ENCODE results near the gene SYNE3.

Gene SYNE3, protein sequence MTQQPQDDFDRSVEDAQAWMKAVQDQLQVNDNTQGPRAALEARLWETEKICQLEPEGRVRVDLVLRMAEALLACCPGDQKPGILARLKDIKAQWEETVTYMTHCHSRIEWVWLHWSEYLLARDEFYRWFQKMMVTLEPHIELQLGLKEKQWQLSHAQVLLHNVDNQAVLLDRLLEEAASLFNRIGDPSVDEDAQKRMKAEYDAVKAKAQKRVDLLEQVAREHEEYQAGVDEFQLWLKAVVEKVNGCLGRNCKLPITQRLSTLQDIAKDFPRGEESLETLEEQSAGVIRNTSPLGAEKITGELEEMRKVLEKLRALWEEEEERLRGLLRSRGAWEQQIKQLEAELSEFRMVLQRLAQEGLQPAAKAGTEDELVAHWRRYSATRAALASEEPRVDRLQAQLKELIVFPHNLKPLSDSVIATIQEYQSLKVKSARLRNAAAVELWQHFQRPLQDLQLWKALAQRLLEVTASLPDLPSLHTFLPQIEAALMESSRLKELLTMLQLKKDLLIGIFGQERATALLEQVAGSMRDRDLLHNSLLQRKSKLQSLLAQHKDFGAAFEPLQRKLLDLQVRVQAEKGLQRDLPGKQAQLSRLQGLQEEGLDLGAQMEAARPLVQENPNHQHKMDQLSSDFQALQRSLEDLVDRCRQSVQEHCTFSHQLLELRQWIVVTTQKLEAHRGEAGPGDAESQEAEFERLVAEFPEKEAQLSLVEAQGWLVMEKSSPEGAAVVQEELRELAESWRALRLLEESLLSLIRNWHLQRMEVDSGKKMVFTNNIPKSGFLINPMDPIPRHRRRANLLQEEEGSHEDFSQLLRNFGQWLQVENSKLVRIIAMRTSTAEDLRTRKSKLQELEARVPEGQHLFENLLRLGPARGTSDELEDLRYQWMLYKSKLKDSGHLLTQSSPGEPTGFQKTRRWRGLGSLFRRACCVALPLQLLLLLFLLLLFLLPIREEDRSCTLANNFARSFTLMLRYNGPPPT

DNA sequence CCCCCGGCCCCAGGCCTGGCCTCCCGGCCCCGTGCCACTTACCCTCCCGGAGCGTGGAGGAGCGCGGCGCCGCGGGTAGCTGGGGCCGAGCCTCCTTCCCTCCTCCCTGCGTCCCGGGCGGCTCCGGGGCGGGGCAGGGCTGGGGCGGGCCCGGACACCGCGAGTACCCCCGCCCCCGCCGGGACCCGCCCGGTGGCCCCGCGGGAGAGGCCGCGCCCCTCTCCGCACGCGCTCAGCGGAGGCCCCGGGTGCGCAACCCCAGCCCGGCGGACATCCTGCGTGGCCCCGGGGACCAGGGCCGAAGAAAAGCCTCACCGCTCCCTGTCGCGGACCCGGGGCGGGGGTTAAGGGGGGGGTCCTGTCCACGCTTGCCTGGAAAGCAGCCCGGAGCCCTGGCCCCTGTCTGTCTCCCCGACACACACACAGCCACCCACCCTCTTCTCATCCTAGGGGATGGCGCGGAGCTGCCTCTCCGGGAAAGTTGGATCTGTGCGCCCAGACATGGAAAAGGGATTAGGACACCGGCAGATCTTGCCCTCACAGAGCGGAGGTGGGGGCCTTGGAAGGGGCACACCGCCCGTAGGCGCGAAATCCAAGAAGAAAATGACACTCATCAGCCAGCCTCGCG lies at the start of gene SYNE3:
TSS of gene SYNE3 (minus strand) at position 97 of the 628 bp plus-strand sequence. CDS start 40,829 bp downstream, outside the sequence.
- peak in 1 of 3 donors; percentile 51 for DNase-seq (ENCODE audit: low read depth in 2 of 3, low spot score in 1 of 3)

DNA sequence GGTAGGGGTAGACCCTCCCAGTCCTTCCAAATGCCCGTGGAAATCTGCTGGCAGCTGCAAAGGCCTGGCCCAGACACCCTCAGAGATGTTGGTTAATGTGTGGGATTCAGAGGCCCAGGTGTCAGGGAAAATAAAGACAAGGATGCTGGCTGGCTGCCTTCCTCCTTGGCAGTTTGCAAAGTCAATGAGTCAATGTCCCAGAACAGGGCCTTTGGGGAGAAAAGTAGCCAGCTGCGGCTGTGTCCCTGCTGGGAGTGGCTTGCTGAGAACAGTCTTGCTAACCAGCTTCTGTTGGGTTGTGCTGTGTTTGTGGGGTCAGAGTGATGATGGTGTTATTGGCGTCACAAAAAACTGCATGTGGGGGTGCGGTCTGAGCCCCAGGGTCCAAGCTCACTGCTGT lies 47.6 kb upstream of the SYNE3 start:
- DNase-seq (ENCODE audit: low read depth in 2 of 3, low spot score in 1 of 3) = no peak

DNA sequence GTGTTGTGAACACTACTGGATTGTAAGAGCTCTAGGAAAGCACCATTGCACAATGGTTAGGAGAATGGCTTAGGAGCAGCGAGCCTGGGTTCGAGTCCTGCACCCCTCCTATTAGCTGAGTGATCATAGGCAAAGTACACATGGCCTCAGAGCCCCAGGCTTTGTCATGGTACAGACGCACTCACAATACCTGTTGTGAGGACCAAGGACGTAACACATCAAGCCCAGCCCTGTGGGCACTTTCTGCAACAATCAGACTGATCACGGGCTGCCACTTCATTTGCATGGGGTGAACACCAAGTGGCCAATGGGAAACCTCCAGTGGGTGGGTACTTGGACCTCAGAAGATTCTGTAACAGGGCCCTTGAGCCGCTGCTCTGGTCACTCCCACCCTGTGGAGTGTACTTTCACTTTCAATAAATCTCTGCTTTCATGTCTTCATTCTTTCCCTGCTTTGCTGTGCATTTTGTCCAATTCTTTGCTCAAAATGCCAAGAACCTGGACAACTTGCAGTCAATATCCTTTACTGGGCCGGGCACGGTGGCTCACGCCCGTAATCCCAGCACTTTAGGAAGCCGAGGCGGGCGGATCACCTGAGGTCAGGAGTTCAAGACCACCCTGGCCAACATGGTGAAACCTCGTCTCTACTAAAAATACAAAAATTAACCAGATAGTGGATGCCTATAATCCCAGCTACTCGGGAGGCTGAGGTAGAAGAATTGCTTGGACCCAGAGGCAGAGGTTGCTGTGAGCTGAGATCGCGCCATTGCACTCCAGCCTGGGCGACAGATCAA lies 46.6 kb upstream of the SYNE3 start:
- DNase-seq (ENCODE audit: low read depth in 2 of 3, low spot score in 1 of 3) = no peak

DNA sequence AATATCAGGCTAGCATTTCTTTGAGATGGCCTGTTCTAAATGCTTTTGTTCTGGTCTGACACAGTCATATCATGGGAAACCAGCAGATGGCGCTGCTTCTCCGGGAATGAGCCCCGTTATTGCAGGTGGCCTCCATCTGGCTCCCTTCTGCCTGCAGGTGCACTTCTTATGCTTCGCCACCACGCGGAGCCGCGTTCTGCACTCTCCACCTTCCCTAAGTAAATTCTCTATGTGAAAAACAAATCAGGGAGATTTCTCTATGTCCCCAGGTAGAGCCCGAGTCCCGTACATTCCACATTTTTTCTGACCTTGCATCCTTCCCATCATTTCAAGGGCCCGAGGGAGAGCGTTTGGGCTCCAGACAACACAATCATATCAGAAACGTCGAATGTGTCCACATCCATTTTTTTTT lies 44.6 kb upstream of the SYNE3 start:
- peak; percentile 79 to 92 (median 82) for DNase-seq (ENCODE audit: low read depth in 2 of 3, low spot score in 1 of 3)

DNA sequence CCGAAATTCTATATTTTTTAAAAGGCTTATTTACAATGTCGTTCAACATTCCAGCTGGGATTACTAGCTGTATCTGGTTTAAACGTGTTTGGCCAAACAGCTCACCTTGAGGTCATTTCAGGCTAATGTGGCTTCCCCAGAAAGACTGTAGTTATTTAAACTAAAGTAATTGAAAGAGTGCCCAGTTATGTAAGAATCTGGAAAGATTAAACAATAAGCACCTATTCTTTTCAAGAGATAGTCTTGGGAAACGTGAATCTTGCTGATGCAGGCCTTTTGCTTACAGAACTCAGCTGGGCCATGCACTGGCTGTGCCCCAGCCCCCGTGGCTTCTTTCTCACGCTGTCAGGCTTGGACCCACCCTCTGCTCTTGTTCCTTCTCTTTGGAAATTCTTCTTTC lies 42.8 kb upstream of the SYNE3 start:
- no peak for DNase-seq (ENCODE audit: low read depth in 2 of 3, low spot score in 1 of 3)

DNA sequence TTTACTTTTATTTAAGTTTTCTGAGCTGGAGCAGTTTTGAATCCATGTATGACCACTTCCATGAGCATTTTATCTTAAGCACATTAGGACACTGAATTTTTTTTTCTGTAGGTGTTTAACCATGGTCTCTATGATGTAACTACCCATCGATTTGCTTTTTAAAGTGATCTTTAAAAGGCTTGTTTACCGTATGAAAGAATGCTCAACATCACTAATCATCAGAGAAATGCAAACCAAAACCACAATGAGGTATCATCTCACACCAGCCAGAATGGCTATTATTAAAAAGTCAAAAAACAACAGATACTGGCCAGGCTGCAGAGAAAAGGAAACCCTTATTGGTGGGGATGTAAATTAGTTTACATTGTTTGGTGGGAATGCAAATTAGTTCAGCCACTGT lies 41.4 kb upstream of the SYNE3 start:
- no peak for DNase-seq (ENCODE audit: low read depth in 2 of 3, low spot score in 1 of 3)

DNA sequence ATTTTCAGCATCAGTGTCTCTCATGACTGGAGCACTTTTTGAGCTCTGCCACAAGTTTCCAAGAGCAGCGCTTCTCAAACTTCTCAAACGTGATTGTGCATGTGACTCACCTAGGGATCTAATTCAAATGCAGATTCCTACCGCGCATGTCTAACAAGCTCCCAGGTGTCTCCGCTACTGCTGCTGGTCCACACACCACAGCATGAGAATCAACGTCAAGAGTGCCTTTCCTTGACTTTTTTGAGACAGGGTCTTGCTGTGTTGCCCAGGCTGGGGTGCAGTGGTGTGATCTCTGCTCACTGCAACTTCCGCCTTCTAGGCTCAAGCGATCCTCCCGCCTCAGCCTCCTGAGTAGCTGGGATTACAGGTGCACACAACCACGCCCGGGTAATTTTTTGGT lies 40.8 kb upstream of the SYNE3 start:
- no peak for DNase-seq (ENCODE audit: low read depth in 2 of 3, low spot score in 1 of 3)

DNA sequence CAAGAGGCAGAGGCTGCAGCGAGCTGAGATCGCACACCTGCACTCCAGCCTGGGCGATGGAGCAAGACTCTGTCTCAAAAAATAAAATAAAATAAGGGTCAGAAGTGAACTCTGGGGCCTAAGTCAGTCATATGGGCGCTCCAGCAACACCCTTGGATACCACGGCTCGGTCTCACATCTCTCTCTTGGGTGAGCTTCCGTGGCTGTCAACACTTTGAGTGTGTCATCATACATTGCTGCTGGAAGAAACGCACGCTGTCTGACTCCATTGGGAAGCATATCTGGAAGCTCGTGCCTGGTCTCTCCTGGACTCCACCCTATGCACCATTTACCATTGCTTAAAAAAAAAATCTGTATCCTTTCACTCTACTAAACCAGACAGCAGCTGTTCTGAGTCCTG lies 38.6 kb upstream of the SYNE3 start:
- DNase-seq (ENCODE audit: low read depth in 2 of 3, low spot score in 1 of 3) = no peak

DNA sequence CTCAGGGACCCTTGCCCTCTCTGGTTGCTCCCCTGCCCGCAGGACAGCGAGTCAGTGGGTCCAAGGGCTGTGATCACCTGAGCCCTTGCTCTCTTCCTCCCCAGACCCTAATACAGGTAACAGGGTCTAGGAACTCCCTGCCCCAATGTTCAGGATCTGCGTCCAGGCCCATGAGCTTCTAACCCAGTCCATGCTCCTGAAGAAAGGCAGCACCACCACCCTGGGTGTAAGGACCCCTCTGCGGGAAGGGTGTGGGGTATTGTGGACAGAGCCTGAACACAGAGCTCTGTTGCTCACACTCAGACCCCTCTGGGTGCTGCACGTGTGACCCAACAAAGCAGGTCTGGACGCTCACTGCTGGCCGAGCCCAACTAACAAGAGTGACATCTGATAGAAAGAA lies 36.7 kb upstream of the SYNE3 start:
- DNase-seq (ENCODE audit: low read depth in 2 of 3, low spot score in 1 of 3) = no peak

DNA sequence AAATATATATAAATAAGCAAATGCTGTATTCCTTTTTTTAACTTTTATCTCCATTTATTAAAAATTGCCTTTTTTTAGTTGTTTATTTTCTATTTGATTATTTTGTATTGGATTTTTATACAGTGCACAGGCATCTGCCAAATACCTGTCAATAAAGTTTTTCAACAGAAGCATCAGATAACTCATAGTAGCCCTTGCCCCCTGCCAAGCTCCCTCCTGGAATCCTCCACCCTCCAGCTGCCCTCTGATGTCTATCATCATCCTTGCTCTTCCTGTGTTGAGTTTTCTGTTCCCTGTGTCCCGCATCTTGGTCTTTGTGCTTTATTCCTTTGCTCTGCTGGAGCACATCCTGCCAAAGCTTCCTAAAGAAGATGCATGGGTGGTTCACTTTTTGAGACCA lies 35.0 kb upstream of the SYNE3 start:
- DNase-seq (ENCODE audit: low read depth in 2 of 3, low spot score in 1 of 3) = no peak

DNA sequence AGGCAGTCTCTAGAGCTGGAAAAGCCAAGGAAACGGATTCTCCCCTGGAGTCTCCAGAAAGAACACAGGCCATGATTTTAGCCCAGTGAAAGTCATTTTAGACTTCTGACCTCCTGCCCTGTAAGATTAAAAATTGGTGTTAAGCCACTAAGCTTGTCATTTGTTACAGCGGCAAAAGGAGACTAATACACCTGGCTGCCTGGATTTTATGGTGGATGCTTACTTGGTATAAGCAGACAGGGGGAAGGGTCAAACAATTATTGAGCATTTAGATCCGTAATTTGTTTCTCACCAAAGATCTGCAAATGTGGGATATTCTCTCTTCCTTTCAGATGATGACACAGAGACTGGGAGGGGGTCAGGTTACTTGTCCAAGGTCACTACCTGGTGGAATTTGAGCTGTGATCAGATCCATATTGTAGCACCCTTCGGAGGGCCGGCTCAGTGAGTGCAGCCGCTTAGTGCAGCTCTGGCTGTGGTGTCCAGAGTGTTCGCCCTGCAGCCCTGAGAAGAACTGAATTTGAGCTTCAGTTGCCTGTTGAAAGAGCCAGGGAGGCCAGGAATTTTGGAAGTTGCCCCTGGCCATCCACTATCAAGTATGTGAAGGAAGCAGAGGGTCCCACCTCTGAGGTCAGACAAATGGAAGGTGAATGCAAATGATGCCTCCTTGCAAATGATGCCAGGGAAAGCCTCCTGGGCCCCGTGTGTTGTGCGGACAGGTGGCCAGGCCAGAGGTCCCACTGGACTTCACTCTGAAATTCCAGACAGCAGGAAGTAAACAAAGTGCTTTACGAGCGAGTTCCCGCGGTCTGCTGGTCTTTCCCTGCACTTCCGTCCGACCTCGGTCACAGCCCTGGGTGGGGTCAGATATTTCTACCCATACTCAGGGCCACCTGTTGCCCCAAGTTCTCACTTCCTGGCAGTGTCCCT lies 33.5 kb upstream of the SYNE3 start:
- DNase-seq (ENCODE audit: low read depth in 2 of 3, low spot score in 1 of 3) = no peak

DNA sequence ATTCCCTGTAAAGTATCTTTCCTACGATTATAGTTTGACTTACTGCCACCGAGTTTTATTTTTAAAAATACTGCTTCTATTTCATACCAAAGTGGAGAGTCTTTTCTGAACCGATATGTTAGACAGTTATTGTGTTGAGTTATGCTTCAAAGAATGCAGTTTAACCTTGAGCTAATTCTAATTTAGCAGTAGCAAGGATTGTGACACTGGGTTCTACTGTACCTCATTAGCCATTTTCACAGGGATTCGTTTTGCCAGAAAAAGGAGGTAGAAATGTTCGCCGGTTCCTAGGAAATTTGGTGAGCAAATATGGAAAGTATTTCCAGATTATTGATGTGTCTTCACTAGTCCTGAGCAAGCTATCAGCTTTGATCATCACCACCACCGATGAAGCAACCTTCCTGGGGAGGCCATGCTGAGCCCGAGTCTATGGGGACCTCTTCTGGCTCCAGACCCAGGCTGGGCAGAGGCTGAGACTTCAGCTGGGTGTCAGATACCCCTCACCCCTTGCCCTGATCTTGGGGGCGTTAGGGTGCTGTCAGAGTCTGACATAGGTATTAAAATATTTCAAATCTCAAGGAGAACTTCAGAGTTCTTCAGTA lies 32.0 kb upstream of the SYNE3 start:
- no peak for DNase-seq (ENCODE audit: low read depth in 2 of 3, low spot score in 1 of 3)

DNA sequence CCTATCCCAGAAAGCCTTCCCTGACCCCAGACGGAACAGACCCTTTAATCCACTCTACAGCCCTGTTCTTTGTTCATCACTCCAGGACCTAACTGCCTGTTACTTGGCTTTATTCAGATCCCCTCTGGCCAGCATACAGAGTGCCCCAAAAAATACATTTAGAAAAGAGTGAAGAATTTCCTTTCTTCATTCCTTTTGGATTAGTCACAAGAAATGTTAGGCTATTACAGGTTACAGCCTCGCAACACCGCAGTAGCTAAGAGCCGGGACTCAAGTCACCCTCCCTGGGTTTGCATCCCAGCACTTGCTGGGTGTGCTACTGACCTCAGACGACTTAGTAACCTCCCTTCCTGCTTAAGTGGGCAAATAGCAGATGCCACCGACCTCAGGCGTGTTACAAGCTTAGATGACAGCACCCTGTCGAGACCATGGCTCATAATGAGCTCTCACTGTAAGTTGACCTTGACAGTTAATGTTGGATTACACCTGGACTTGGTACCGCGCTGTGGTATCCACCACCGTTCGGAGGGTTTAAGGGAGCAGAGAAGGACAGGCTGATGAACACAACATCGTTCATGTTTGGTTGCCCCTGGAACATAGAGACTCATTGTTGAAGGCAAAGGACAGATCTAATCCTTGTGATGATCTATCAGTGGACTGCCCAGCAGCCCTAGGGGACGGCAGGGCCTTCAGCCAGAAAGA lies 31.3 kb upstream of the SYNE3 start:
- DNase-seq (ENCODE audit: low read depth in 2 of 3, low spot score in 1 of 3) = no peak

DNA sequence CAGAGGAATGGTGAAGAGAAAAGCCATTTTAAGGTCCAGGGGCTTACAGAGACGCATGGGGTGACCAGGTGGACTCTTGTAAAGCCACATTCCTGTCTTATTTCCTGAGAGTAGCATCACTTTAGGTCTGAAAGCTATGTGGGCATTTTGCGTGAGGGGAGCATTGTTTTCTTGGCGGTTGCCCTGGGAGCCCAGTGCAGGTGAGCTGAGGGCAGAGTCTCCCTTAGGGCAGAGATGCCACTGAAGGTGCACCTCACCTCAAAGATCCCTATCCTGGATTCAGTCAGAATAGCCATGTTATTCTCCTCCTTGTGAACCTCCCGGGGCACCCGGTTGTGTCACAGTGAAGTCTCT lies 30.8 kb upstream of the SYNE3 start:
- no peak for DNase-seq (ENCODE audit: low read depth in 2 of 3, low spot score in 1 of 3)

DNA sequence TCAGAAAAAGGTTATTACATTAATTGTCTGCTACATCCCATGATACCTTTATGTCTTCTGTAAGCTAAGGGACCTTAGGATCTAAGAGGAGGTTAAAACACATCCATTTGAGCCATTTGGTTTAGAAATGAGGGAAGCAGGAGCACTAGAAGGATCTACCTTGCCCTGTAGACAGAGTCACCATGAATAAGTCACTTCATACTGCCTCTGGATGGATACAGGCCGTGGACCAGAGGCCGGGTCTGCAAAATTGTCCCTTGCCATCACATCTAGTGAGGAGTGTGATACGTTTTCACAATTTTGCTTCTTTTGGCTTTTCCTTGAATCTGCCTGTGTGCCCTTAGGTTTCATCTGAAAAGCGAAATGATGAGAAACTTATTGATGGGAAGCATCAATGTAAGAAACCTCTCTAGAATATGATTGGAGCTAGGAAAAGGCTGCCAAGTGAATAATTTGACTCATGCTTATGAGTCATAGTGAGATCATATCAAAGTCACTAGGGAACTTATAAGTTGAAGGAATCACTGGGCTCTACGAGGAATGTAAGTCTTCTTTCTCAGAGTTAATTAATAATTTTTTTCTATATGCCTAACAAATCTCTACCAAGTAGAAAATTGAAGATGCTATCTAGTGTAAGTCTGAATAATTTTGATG lies 29.2 kb upstream of the SYNE3 start:
- DNase-seq (ENCODE audit: low read depth in 2 of 3, low spot score in 1 of 3) = no peak

DNA sequence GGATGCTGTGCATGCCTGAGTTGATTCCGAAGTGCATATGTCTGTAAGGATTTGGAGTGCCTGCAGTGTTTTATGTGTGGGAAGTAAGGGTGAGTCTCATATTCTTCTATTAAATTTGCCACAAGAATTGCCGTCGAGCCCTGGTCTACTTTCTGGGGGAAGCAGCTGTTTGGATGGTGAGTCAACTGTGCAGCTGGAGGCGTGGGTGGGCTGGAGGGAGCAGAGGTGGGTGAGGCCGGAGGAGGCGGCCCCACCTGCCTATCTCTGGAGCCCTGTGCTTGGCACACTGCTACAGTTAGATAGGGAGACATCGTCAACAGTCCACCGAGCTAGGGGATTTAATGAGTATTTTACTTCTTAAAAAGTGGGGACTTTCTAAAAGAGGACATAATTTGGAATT lies 28.1 kb upstream of the SYNE3 start:
- no peak for DNase-seq (ENCODE audit: low read depth in 2 of 3, low spot score in 1 of 3)

DNA sequence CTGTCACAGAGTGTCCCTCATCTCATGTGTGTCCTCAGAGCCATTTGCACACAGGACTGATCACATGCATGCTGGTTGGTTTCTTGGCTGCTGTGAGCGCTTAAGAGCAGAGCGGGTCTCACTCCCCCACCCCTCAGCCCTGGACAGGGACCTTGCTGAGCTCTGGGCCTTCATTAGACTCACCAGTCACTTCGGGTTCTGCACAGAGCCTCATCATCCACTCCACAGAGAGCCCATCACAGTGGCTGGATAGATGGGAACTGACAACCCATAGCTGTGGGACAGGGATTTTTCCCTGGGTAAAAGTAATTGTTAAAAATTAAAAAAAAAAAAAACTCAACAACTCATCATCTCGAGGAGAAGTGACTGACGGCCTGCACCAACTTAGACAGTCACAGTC lies 26.6 kb upstream of the SYNE3 start:
- DNase-seq (ENCODE audit: low read depth in 2 of 3, low spot score in 1 of 3) = no peak
